Measurements from ENCODE around the gene LEMD3.

Gene LEMD3

DNA sequence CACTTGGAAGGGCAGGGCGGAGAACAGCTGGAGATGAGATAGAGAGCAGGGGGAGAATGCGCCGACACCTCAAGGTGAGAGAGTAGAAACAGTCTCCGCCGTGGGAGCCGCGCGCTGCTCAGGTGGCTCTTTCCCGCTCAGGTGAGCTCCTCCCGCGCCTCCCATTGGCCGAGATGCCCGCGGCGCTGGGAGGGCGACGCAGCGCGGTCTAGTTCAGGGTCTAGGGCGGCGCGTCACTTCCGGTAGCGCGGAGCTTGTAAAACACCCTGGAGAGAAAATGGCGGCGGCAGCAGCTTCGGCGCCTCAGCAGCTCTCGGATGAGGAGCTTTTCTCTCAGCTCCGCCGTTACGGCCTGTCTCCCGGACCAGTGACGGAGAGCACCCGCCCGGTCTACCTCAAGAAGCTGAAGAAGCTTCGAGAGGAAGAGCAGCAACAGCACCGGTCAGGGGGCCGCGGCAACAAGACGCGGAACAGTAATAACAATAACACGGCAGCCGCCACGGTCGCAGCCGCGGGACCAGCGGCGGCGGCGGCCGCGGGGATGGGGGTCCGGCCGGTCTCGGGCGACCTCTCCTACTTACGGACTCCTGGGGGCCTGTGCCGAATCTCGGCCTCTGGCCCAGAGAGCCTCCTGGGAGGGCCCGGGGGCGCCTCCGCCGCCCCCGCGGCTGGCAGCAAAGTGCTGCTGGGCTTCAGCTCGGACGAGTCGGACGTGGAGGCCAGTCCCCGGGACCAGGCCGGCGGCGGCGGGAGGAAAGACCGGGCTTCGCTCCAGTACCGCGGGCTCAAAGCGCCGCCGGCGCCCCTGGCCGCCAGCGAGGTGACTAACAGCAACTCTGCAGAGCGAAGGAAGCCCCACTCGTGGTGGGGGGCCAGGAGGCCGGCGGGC, at the start of gene LEMD3:
Gene LEMD3 (plus strand): TSS at position 264 of the 889 bp plus-strand sequence. CDS start 14 bp downstream, at position 278.
- Histone ChIP-seq H3K4me1 (ENCODE audit: control insufficient read depth, insufficient read depth, low read length) (peaks cover 9% of the 10 kb centered on the region), H3K27me3 (ENCODE audit: control insufficient read depth, insufficient read depth, low read length) (no peaks in the 10 kb centered on the region), H3K4me3 (ENCODE audit: low read length) (peak within 1 kb of the TSS; percentile 97), H3K36me3 (ENCODE audit: control insufficient read depth, insufficient read depth, low read length) (no peaks in the 10 kb centered on the region), H3K9ac (ENCODE audit: low read length) (peak within 1 kb of the TSS; percentile 89), H3K27ac (ENCODE audit: low read depth, low read length) (peak within 1 kb of the TSS; percentile 93)

DNA sequence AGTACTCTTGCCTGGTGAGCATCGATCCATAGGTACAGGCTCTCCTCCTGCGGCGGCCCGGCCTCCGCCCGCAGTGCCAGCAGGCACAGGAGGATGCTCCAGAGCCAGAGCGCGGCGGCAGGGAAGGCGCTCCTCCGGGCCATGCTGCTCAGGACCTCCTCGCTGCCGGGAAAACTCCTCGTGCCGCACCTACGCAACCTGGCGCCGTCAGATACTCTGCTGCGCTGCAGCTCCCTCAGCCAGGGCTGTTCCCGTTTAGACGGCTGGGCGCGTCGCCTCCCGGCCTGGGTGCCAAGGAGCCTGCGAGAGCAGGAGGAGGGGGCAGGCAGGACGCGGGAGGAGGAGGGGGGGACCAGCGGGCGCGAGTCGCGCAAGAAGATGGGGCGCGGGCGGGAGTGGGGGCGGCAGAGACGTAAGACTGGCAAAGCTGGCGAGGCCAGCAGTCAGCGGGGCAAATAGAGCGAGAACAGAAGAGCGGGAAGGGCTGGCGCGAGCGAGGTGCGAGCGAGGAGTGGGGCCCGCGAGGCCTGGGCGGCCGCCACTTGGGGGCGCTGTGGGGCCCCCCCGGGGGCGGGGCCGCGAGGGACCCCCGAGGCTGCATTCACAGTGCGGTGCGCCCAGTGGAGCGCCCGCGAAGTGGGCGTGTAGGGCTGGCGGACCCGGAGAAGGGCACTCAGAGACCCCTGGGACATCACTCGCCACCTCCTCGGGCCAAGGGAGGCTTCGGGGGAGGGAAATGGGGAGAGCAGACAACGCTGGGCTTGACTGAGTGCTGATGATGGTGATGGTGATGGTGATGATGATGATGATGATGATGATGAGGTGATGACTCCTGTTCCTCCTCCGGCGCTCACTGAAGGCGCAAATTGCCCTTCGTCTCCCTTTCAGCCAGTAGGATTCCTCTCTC, 48.1 kb upstream of the LEMD3 start, which contains the start of gene WIF1:
Gene WIF1 (minus strand): TSS at position 257 of the 907 bp plus-strand sequence. CDS start 114 bp downstream, at position 143.
- Histone ChIP-seq H3K4me3 (ENCODE audit: low read length) (peak within 1 kb of the TSS; percentile 9), H3K27me3 (ENCODE audit: control insufficient read depth, insufficient read depth, low read length) (peaks cover 9% of the 10 kb centered on the region), H3K27ac (ENCODE audit: low read depth, low read length) (no peak within 1 kb of the TSS), H3K4me1 (ENCODE audit: control insufficient read depth, insufficient read depth, low read length) (no peaks in the 10 kb centered on the region), H3K9ac (ENCODE audit: low read length) (no peak within 1 kb of the TSS), H3K36me3 (ENCODE audit: control insufficient read depth, insufficient read depth, low read length) (no peaks in the 10 kb centered on the region)

DNA sequence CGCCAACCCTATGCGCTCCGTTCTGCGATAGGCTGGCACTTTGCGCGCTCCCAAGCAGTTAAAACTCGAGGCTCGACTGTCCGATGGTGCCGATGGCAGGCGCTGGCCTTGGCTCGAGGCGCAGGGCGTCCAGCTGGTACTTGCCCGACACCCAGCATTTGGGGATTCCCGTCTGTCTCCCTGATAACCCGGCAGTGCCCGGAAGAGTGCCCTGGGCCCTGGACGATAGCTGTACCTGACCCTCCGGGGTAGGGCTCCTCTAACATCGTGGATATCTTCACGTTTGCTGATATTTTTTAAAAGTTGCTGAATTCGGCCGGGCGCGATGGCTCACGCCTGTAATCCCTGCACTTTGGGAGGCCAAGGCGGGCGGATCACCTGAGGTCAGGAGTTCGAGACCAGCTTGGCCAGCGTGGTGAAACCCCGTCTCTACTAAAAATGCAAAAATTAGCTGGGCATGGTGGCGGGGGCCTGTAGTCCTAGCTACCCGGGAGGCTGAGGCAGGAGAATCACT, 47.4 kb upstream of the LEMD3 start:
- H3K36me3 ChIP-seq (ENCODE audit: control insufficient read depth, insufficient read depth, low read length), result no peaks in the 10 kb centered on the region
- no peaks in the 10 kb centered on the region for H3K4me1 ChIP-seq (ENCODE audit: control insufficient read depth, insufficient read depth, low read length)
- no peak overlapping the region for H3K9ac ChIP-seq (ENCODE audit: low read length)
- peaks cover 9% of the 10 kb centered on the region for H3K27me3 ChIP-seq (ENCODE audit: control insufficient read depth, insufficient read depth, low read length)
- H3K27ac ChIP-seq (ENCODE audit: low read depth, low read length), result no peak overlapping the region
- no peak overlapping the region for H3K4me3 ChIP-seq (ENCODE audit: low read length)

DNA sequence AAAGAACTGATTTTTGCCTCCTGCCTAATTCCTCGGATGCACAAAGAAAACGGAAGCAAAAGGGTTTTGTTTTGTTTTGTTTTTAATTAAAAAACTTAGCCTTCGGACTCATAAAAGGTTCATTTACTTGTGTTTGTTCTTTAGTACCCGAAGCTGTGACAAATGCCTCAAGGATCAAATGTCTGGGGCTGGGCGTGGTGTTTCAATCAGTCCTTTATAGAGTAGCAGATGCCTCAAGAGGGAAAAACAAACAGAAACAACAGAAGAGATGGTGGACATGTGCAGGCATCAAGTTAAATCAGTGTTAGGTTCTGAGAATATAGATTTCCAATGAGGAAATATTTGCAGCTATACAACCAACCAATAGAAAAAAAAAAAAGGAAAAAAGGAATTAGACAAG, 46.7 kb upstream of the LEMD3 start:
- H3K4me3 ChIP-seq (ENCODE audit: low read length), result no peak overlapping the region
- H3K27ac ChIP-seq (ENCODE audit: low read depth, low read length), result no peak overlapping the region
- H3K27me3 ChIP-seq (ENCODE audit: control insufficient read depth, insufficient read depth, low read length), result peaks cover 9% of the 10 kb centered on the region
- H3K4me1 ChIP-seq (ENCODE audit: control insufficient read depth, insufficient read depth, low read length), result no peaks in the 10 kb centered on the region
- H3K9ac ChIP-seq (ENCODE audit: low read length), result no peak overlapping the region
- no peaks in the 10 kb centered on the region for H3K36me3 ChIP-seq (ENCODE audit: control insufficient read depth, insufficient read depth, low read length)

DNA sequence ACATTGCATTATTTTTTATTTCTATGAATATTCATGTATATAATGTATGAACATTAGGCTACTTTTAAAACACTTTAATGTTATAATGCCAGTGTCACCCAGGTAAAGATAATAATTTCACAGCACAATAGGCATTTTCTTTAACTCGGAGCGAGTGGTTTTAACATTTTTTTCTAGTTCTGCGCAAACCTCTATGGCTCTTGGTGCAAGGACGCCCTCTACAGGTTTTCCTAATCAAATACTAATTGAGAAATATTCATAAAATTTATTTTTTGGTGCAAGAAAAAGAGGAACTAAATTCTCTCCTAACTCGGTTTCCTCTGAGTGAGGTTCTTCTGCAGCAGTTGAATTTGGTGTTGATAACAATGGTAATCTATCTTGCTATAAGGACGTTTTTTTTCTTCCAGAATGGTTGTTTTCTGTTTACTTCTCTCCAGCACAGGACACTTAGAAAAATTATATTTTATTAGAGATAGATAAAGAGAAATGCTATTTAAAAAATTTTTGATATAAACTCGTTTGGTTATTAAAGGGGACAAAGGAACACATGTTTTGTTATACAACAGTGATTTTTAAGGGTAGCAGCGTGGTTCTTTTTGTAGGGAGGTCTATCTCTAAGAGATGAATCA, 45.8 kb upstream of the LEMD3 start:
- no peaks in the 10 kb centered on the region for H3K36me3 ChIP-seq (ENCODE audit: control insufficient read depth, insufficient read depth, low read length)
- H3K4me3 ChIP-seq (ENCODE audit: low read length), result no peak overlapping the region
- H3K9ac ChIP-seq (ENCODE audit: low read length), result no peak overlapping the region
- H3K27ac ChIP-seq (ENCODE audit: low read depth, low read length), result no peak overlapping the region
- H3K27me3 ChIP-seq (ENCODE audit: control insufficient read depth, insufficient read depth, low read length), result peaks cover 9% of the 10 kb centered on the region
- H3K4me1 ChIP-seq (ENCODE audit: control insufficient read depth, insufficient read depth, low read length), result no peaks in the 10 kb centered on the region

DNA sequence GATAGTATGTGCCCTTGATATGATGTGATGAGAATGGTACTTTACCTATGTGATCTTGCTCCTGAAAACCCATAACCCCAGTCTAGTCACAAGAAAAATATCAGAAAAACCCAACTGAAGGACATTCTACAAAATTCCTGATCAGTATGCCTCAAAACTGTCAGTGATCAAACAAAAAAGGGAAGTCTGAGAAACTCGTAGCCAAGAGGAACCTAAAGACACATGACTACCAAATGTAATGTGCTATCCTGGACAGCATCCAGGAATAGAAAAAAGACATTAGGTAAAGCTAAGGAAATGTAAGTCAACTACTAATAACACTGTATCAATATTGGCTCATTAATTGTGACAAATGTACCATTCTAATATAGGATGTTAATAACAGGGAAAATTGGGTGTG, 44.1 kb upstream of the LEMD3 start:
- H3K9ac ChIP-seq (ENCODE audit: low read length), result no peak overlapping the region
- peaks cover 9% of the 10 kb centered on the region for H3K27me3 ChIP-seq (ENCODE audit: control insufficient read depth, insufficient read depth, low read length)
- H3K36me3 ChIP-seq (ENCODE audit: control insufficient read depth, insufficient read depth, low read length), result no peaks in the 10 kb centered on the region
- H3K4me1 ChIP-seq (ENCODE audit: control insufficient read depth, insufficient read depth, low read length), result no peaks in the 10 kb centered on the region
- H3K4me3 ChIP-seq (ENCODE audit: low read length), result no peak overlapping the region
- H3K27ac ChIP-seq (ENCODE audit: low read depth, low read length), result no peak overlapping the region

DNA sequence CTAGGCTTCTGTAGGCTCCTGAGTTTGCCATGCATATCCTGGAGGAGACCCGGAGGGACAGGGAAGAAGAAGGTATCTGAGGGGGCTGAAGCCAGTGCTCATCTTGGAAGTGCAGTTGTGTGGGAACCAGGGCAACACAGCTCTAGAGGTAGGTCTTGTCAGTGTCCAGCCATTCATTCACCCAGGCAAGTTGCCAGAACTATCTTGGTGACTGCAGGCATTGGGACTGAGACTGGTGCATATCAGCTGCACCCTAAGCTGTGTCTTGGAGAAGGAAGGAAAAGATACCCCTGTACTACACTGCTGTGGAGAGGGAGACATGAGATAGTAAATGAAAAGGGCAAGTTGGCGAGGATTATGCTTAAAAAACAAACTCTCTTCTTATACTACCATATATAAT, 43.4 kb upstream of the LEMD3 start:
- H3K27ac ChIP-seq (ENCODE audit: low read depth, low read length), result no peak overlapping the region
- no peak overlapping the region for H3K9ac ChIP-seq (ENCODE audit: low read length)
- H3K36me3 ChIP-seq (ENCODE audit: control insufficient read depth, insufficient read depth, low read length), result no peaks in the 10 kb centered on the region
- H3K27me3 ChIP-seq (ENCODE audit: control insufficient read depth, insufficient read depth, low read length), result peaks cover 7% of the 10 kb centered on the region
- H3K4me3 ChIP-seq (ENCODE audit: low read length), result no peak overlapping the region
- no peaks in the 10 kb centered on the region for H3K4me1 ChIP-seq (ENCODE audit: control insufficient read depth, insufficient read depth, low read length)

DNA sequence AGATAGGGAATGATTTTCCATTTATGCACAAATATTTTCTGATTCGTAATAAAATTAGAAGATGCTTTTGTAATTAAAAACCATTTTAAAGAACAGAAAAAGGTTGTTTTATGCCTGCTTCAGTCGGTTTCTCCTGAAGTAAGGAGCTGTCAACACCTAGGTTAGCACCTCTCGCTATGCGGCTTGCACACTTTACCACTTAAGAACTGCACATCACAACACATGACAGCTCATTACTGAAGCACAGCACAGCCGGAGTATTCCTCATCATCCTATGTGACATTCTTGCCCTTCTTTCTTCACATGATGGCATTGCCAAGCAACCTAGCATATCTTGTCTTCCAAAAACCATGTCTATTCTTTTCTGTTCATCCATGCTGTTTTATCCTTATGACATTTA, 42.9 kb upstream of the LEMD3 start:
- H3K36me3 ChIP-seq (ENCODE audit: control insufficient read depth, insufficient read depth, low read length), result no peaks in the 10 kb centered on the region
- no peak overlapping the region for H3K27ac ChIP-seq (ENCODE audit: low read depth, low read length)
- H3K27me3 ChIP-seq (ENCODE audit: control insufficient read depth, insufficient read depth, low read length), result peaks cover 6% of the 10 kb centered on the region
- no peak overlapping the region for H3K9ac ChIP-seq (ENCODE audit: low read length)
- no peak overlapping the region for H3K4me3 ChIP-seq (ENCODE audit: low read length)
- no peaks in the 10 kb centered on the region for H3K4me1 ChIP-seq (ENCODE audit: control insufficient read depth, insufficient read depth, low read length)

DNA sequence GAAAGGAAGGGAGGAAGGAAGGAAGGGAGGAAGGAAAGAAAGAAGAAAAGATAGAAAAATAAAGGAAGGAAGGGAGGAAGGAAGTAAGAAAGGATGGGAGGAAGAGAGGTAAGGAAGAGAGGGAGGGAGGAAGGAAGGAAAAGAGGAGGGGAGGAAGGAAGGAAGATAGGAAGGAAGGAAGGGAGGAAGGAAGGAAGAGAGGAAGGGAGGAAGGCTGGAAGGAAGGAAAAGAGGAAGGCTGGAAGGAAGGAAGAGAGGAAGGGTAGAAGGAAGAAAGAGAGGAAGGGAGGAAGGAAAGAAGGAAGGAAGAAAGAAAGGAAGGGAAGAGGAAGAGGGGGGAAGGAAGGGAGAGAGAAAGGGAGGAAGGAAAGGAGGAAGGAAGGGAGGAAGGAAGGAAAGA, 35.5 kb upstream of the LEMD3 start:
- no peak overlapping the region for H3K9ac ChIP-seq (ENCODE audit: low read length)
- H3K4me3 ChIP-seq (ENCODE audit: low read length), result no peak overlapping the region
- H3K36me3 ChIP-seq (ENCODE audit: control insufficient read depth, insufficient read depth, low read length), result no peaks in the 10 kb centered on the region
- H3K27me3 ChIP-seq (ENCODE audit: control insufficient read depth, insufficient read depth, low read length), result no peaks in the 10 kb centered on the region
- H3K4me1 ChIP-seq (ENCODE audit: control insufficient read depth, insufficient read depth, low read length), result no peaks in the 10 kb centered on the region
- H3K27ac ChIP-seq (ENCODE audit: low read depth, low read length), result no peak overlapping the region

DNA sequence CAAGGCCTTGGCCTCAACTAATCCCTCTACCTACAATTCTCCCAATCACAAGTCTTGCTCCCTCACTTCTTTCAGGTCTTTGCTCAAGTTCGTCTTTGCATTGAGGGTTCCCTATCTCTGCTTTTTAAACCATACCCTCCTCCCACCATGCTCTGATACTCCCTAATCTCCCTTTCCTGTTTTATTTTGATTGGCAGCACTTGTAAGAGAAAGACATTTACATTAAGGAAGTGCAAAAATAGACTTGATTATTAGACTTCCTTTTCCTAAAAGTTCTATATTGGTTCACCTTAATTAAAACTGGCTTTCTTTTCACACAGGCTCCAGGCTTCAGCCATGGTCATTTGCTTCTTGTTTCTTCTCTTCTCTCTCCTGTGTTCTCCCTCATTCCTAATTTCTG, 30.0 kb upstream of the LEMD3 start:
- Histone ChIP-seq H3K4me3 (ENCODE audit: low read length) (no peak overlapping the region), H3K27me3 (ENCODE audit: control insufficient read depth, insufficient read depth, low read length) (no peaks in the 10 kb centered on the region), H3K36me3 (ENCODE audit: control insufficient read depth, insufficient read depth, low read length) (no peaks in the 10 kb centered on the region), H3K9ac (ENCODE audit: low read length) (no peak overlapping the region), H3K4me1 (ENCODE audit: control insufficient read depth, insufficient read depth, low read length) (no peaks in the 10 kb centered on the region), H3K27ac (ENCODE audit: low read depth, low read length) (no peak overlapping the region)

DNA sequence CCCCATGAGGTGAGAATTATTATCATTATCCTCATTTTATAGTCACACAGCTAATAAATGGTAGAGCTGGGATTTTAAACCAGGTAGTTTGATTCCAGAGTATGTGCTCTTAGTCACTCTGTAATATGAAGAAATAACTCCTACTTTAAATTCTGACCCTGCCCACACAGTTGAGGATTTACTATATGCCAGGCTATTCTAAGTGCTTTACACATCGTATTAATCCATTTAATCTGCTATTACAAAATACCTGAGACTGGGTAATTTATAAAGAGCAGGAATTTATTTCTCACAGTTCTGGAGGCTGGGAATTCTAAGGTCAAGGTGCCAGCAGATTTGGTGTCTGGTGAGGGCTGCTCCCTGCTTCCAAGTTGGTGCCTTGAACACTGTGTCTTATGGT, 28.6 kb upstream of the LEMD3 start:
- Histone ChIP-seq H3K9ac (ENCODE audit: low read length) (no peak overlapping the region), H3K27me3 (ENCODE audit: control insufficient read depth, insufficient read depth, low read length) (no peaks in the 10 kb centered on the region), H3K36me3 (ENCODE audit: control insufficient read depth, insufficient read depth, low read length) (no peaks in the 10 kb centered on the region), H3K27ac (ENCODE audit: low read depth, low read length) (no peak overlapping the region), H3K4me3 (ENCODE audit: low read length) (no peak overlapping the region), H3K4me1 (ENCODE audit: control insufficient read depth, insufficient read depth, low read length) (no peaks in the 10 kb centered on the region)

All from rectal smooth muscle tissue (tissue), 1 donor.